GM13976 (cell line): ENCODE measurements around the gene PPP1R12A.

Source experiments
- DNase-seq: peaks from one replicate; pipeline ENCODE4 v3.0.0; 2012; ENCODE audit warnings: low spot score
- CTCF ChIP-seq: IDR thresholded peaks from 2 replicates; pipeline ENCODE4 v1.5.1; 2012; ENCODE audit warnings: borderline replicate concordance, mild to moderate bottlenecking; ENCODE audit not compliant: insufficient read depth; ENCODE audit errors: extremely low read depth, missing control alignments, control extremely low read depth
- in situ Hi-C: fragments of 300-500 bp; cut with MboI; formaldehyde crosslinking; loops from one replicate; pipeline ENCODE4 v1.12.0; 2022; ENCODE audit warnings: low sequenced_read_pairs, mixed read lengths, inconsistent platforms; ENCODE audit not compliant: unreplicated experiment

Gene PPP1R12A

GRCh38 chr12:79973801-79974200, 38.9 kb upstream of the PPP1R12A start:
- DNase-seq: no peak
- TF ChIP-seq CTCF: no peak
- in situ Hi-C loops: no loop called here

GRCh38 chr12:79964100-79964627, 29.3 kb upstream of the PPP1R12A start:
- no peak for DNase-seq
- in situ Hi-C loops: no loop called here
- TF ChIP-seq CTCF: no peak

- no peak for DNase-seq
- in situ Hi-C loops: no loop called here
- no peak for TF ChIP-seq CTCF
These were observed 26.5 kb upstream of the PPP1R12A start for GRCh38 chr12:79961411-79961810.

GRCh38 chr12:79959484-79959883, 24.6 kb upstream of the PPP1R12A start:
- no peak for TF ChIP-seq CTCF
- in situ Hi-C loops: no loop called here
- DNase-seq: no peak

GRCh38 chr12:79956896-79957295, 22.0 kb upstream of the PPP1R12A start:
- DNase-seq: no peak
- TF ChIP-seq CTCF: no peak
- in situ Hi-C loops: no loop called here

- in situ Hi-C loops: no loop called here
- TF ChIP-seq CTCF: no peak
- no peak for DNase-seq
These were observed 20.7 kb upstream of the PPP1R12A start for GRCh38 chr12:79955561-79955960.
